Astrocyte (in vitro differentiated cells and primary cell): ENCODE measurements around the gene EIF1AD.
"Not testable (repeated sequence)": the region's sequence is repeated elsewhere in the genome, so short reads cannot be mapped to it uniquely, and the experiment has no call there.

ENCODE experiments used
- CTCF ChIP-seq: IDR thresholded peaks from 2 replicates; pipeline ENCODE4 v1.5.1; 2011; ENCODE audit warnings: low read depth, mild to moderate bottlenecking, inconsistent platforms, low read length, moderate library complexity; ENCODE audit not compliant: insufficient read depth
- EZH2 ChIP-seq: IDR thresholded peaks from 2 replicates; pipeline ENCODE4 v1.6.1; 2012; ENCODE audit warnings: mild to moderate bottlenecking, low read length, inconsistent platforms; ENCODE audit not compliant: insufficient read depth

- not testable (repeated sequence) for TF ChIP-seq CTCF, EZH2
These were observed 8.1 kb upstream of the EIF1AD start for GRCh38 chr11:66010036-66010435.
